Heart right ventricle (tissue), 16 donors: ENCODE data around the gene VPS8. TPM values are rescaled to one million over a fixed set of nuclear protein-coding genes. Genes with fewer than 3 reads are reported as not detected.
"Not testable (repeated sequence)": the region's sequence is repeated elsewhere in the genome, so short reads cannot be mapped to it uniquely, and the experiment has no call there.

Experiments
- ATAC-seq, 8 donors: fragments of 200-7000 bp; cut with Tn5 transposase; one replicate each; pipeline ENCODE4 v1.9.1; 2020; ENCODE audit warnings: mild to moderate bottlenecking in 8 of 8, moderate library complexity in 8 of 8, moderate number of reproducible peaks in 1 of 8
- DNase-seq, 2 donors: peaks; one replicate each; pipeline ENCODE4 v3.0.0-alpha.2; 2020
- H3K27ac ChIP-seq, 10 donors: fragments of 200-600 bp; sonication (generic) in 2 of 10; one replicate each; pipeline versions ENCODE4 v1.5.0 to v1.8.0; 2020 to 2022; ENCODE audit warnings: mild to moderate bottlenecking in 3 of 10
- H3K27me3 ChIP-seq, 7 donors: fragments of 200-600 bp; one replicate each; pipeline ENCODE4 v1.8.0; 2021 to 2022; ENCODE audit warnings: mild to moderate bottlenecking in 2 of 7
- H3K36me3 ChIP-seq, 9 donors: fragments of 200-600 bp; sonication (generic) in 1 of 9; one replicate each; pipeline versions ENCODE4 v1.5.0 to v1.8.0; 2020 to 2022; ENCODE audit warnings: mild to moderate bottlenecking in 2 of 9
- H3K4me1 ChIP-seq, 9 donors: fragments of 200-600 bp; sonication (generic) in 1 of 9; one replicate each; pipeline versions ENCODE4 v1.5.0 to v1.8.0; 2020 to 2022; ENCODE audit warnings: mild to moderate bottlenecking in 4 of 9
- H3K4me3 ChIP-seq, 10 donors: fragments of 200-600 bp; sonication (generic) in 2 of 10; one replicate each; pipeline versions ENCODE4 v1.5.0 to v1.8.0; 2020 to 2022; ENCODE audit warnings: mild to moderate bottlenecking in 7 of 10, moderate library complexity in 2 of 10
- H3K9me3 ChIP-seq, 11 donors: fragments of 200-600 bp in 10 of 11; sonication (generic) in 2 of 11; one replicate each; pipeline versions ENCODE4 v1.5.0 to v1.8.0; 2013 to 2022; ENCODE audit warnings: mild to moderate bottlenecking in 2 of 11, control low read depth in 1 of 11, moderate library complexity in 1 of 11
- WGBS, 2 donors: extraction: QIAGEN DNeasy Blood & Tissue Kit; methylation state at CpG; one replicate each; pipeline ENCODE4 v1.1.7; 2013; ENCODE audit warnings: inconsistent platforms in 1 of 2; 5-methylcytosine and 5-hydroxymethylcytosine counted together
- intact Hi-C, 10 donors: fragments of 100-400 bp; cut with DNase I; formaldehyde crosslinking; loops; one replicate each; pipeline versions ENCODE4 v1.11.1 to v1.14.2; 2022
- polyA plus RNA-seq, 2 donors: library from polyadenylated mRNA; stranded (reverse); fragments of 200-250 nt; gene quantifications; one replicate each; pipeline ENCODE4 v1.2.3, GENCODE V29; 2013
- total RNA-seq, 10 donors: library from RNA; stranded (reverse); fragmentation: NEBNext Ultra II Directional in 3 of 10; extraction: Animal tissue kit (Norgen Biotek cat#: 25700) in 3 of 10; gene quantifications; one replicate each; pipeline versions ENCODE4 v1.2.1 to v1.2.4, GENCODE V29; 2021 to 2023
- TF ChIP-seq, protein P1 (sequence below), 9 donors: fragments of 200-600 bp; sonication (generic) in 2 of 9; IDR thresholded peaks; one replicate each; pipeline versions ENCODE4 v1.5.0 to v1.8.0; 2021 to 2022; ENCODE audit warnings: antibody characterized with exemption in 9 of 9, mild to moderate bottlenecking in 5 of 9, moderate library complexity in 1 of 9
- donor health status: Arrhythmogenic right ventricular cardiomyopathy.
- donor health status: ischemic (EF 13 %, LVEDD 7.1; RV severe dilation, severe dysfunction).
- donor health status: healthy with polysubstance abuse.
- donor health status: DM: no; HTN: yes; CAD: no.
- donor health status: DM: no; HTN: no; CAD: no.
- donor health status: ischemic (EF 25% LVEDD 6.9; RV normal size, moderate dysfunction).
- donor health status: ischemic (EF 25% LVEDD 5.7; RV mildly dilated, moderate dysfunction).
- donor health status: healthy.
- donor health status: DM: yes; HTN: yes; CAD: no.
- donor health status: Ischemic cardiomyopathy.
- donor health status: ischemic (EF 35%, LVEDD 5.7; RV mildly dilated, moderate dysfunction).
- donor health status: nonischemic (EF 11% LVEDD 7.7; RV severe dilation, severe dysfunction).
- donor health status: DM: yes; HTN: yes; CAD: no.
- donor health status: PGD.
- donor health status: ischemic (EF 29% LVEDD 5.4; RV normal size, mild dysfunction).
- donor health status: nonischemic (EF 23%, LVEDD 6.1; RV moderate dilation, normal function).

The VPS8 gene
- total and polyA plus RNA-seq, 12 donors, result 11.1 to 123 (median 80.6) TPM

DNA sequence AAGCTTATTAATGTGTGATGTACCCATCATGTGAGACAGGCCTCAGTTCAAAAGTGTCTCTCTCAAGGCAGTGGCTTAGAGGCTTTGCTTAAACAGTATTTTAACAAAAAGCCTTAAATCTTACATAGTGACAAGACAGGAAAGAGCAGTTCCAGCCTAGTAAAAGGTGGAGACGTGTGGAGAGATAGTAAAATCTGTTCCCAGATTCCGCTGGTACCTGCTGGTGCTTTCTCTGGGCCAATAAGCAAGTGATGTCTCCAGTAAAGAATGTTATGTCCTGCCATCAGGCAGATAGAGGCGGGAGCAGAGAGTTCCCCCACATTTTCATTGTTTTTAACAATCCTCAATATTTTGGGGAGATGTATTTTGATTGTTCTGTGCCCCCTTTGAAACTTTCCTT, 135.0 kb downstream of the VPS8 start:
- no peaks in the 10 kb centered on the region for H3K27me3 ChIP-seq
- H3K36me3 ChIP-seq, result peaks cover 0 to 77% (median 0%) of the 10 kb centered on the region in 9 donors
- no peak for DNase-seq
- peak in 2 of 8 donors; percentile 35 to 42 for ATAC-seq
- TF ChIP-seq, protein P1, sequence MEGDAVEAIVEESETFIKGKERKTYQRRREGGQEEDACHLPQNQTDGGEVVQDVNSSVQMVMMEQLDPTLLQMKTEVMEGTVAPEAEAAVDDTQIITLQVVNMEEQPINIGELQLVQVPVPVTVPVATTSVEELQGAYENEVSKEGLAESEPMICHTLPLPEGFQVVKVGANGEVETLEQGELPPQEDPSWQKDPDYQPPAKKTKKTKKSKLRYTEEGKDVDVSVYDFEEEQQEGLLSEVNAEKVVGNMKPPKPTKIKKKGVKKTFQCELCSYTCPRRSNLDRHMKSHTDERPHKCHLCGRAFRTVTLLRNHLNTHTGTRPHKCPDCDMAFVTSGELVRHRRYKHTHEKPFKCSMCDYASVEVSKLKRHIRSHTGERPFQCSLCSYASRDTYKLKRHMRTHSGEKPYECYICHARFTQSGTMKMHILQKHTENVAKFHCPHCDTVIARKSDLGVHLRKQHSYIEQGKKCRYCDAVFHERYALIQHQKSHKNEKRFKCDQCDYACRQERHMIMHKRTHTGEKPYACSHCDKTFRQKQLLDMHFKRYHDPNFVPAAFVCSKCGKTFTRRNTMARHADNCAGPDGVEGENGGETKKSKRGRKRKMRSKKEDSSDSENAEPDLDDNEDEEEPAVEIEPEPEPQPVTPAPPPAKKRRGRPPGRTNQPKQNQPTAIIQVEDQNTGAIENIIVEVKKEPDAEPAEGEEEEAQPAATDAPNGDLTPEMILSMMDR (IDR thresholded peaks at IDR 0.05), result no peak
- H3K4me1 ChIP-seq, result peaks cover 0 to 15% (median 10%) of the 10 kb centered on the region in 9 donors
- H3K9me3 ChIP-seq, result no peaks in the 10 kb centered on the region
- intact Hi-C loops, result no loop called here
- H3K27ac ChIP-seq, result peak overlapping the region in 3 of 10 donors; percentile 27 to 66 (median 32)
- 70 to 76% methylated on average over 3 of the region's 3 CpGs for WGBS, 2 donors
- H3K4me3 ChIP-seq, result no peak overlapping the region

DNA sequence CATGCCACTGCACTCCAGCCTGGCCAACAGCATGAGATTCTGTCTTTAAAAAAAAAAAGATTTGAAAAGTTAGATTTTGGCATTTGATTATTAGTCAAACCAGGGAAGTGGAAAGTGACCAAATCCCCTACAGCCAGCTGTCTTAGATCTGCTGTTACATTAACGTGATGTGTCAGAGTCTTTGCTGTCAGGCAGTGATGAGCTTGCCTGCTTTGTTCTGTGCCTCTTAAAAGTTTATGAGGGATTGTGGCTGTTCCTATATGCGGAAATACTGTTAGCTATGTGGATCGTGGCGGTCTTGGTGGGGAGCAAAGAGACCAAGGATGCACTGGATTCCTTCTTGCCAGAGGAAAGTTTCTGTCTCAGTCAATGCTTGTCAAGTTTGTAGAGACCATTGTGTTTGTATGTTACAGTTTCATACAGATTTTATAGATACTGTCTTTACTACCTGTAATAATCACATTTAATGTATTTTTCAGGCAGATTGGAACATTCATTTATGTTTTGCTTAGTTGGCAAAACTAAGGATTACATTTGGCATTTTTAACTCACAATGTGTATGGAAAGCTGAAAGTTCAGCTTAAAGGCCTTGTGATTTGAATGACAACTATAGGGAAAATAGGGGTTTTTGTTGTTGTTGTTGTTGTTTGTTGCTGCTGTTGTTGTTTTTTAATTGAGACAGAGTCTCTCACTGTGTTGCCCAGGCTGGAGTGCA, 137.4 kb downstream of the VPS8 start:
- H3K4me3 ChIP-seq, result no peak overlapping the region
- no peak overlapping the region for H3K27ac ChIP-seq
- TF ChIP-seq, protein P1 (IDR thresholded peaks at IDR 0.05), result no peak
- no peak for DNase-seq
- no peak for ATAC-seq
- peaks cover 0 to 34% (median 23%) of the 10 kb centered on the region in 9 donors for H3K4me1 ChIP-seq
- H3K36me3 ChIP-seq, result peaks cover 0 to 72% (median 0%) of the 10 kb centered on the region in 9 donors
- WGBS, 2 donors, result 85 to 93% methylated on average over 4 of the region's 4 CpGs
- H3K9me3 ChIP-seq, result no peaks in the 10 kb centered on the region
- intact Hi-C loops, result no loop called here
- no peaks in the 10 kb centered on the region for H3K27me3 ChIP-seq

GRCh38 chr3:184950816-184951215, 138.8 kb downstream of the VPS8 start:
- not testable (repeated sequence) for H3K4me3 ChIP-seq, DNase-seq, H3K27me3 ChIP-seq, H3K9me3 ChIP-seq, H3K27ac ChIP-seq, ATAC-seq
- 91 to 97% methylated on average over 1 of the region's 1 CpG for WGBS, 2 donors
- H3K36me3 ChIP-seq, result peaks cover 0 to 72% (median 0%) of the 10 kb centered on the region in 9 donors
- intact Hi-C loops, result loop anchor here in 1 of 10 donors (10.0 kb wide), 1 partner anchor 224 kb away; no protein-coding TSS in a partner anchor
- H3K4me1 ChIP-seq, result peaks cover 0 to 41% (median 25%) of the 10 kb centered on the region in 9 donors

DNA sequence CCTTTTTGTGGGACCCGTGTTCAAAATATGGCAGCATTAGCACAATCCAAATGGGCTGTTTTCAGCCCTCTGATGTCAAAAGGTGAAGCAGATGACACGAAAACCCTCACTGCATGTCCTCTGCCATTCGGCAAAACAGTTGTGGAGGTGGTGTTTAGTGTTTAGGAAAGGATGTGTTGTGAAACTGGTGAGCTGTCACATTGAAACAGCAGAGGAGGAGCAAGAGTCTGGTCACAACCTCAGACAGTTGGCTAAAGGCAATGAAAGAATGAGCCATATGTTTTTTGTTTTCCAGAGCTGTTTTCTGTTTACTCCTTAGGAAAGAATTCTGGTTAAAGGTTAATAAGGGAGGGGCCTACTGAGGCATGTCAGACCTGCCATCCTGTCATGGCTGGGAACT, 140.7 kb downstream of the VPS8 start:
- intact Hi-C loops, result loop anchor here in 1 of 10 donors (10.0 kb wide), 1 partner anchor 222 kb away; no protein-coding TSS in a partner anchor
- peaks cover 0 to 80% (median 0%) of the 10 kb centered on the region in 9 donors for H3K36me3 ChIP-seq
- no peak for ATAC-seq
- H3K4me3 ChIP-seq, result no peak overlapping the region
- H3K27ac ChIP-seq, result no peak overlapping the region
- 91 to 93% methylated on average over 3 of the region's 3 CpGs for WGBS, 2 donors
- TF ChIP-seq, protein P1 (IDR thresholded peaks at IDR 0.05), result no peak
- no peak for DNase-seq
- H3K27me3 ChIP-seq, result no peaks in the 10 kb centered on the region
- no peaks in the 10 kb centered on the region for H3K9me3 ChIP-seq
- peaks cover 0 to 27% (median 14%) of the 10 kb centered on the region in 9 donors for H3K4me1 ChIP-seq

DNA sequence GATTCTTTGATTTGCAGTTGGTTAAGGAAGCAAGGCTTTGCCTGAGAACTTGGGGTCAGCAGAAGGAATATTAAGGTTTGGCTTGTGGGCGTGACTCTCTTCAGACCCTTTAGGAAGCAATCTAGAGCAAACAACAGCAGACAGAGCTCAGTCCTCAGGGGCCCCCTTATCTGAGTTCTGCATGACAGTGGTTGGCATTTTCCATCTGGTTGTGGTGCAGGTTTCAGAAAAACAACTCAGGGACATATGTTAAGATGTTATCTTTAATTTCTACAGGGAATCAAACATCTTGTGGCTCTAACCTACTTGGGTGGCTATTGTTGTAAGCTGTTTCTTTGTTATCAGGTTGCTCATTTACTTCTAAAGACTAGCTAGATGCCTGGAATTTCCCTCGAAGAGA, 141.4 kb downstream of the VPS8 start:
- Histone ChIP-seq H3K9me3 (no peaks in the 10 kb centered on the region), H3K36me3 (peaks cover 0 to 87% (median 0%) of the 10 kb centered on the region in 9 donors)

More for the DNA sequence above, 141.4 kb downstream of the VPS8 start:
- TF ChIP-seq, protein P1 (IDR thresholded peaks at IDR 0.05), result no peak
- DNase-seq (no peak), ATAC-seq (peak in 2 of 8 donors; percentile 18 to 29)
- intact Hi-C loops, result loop anchor here in 1 of 10 donors (10.0 kb wide), 1 partner anchor 221 kb away; no protein-coding TSS in a partner anchor
- Histone ChIP-seq H3K4me3 (no peak overlapping the region), H3K4me1 (peaks cover 0 to 27% (median 14%) of the 10 kb centered on the region in 9 donors), H3K27ac (no peak overlapping the region), H3K27me3 (no peaks in the 10 kb centered on the region)
- 53 to 54% methylated on average over 2 of the region's 2 CpGs for WGBS, 2 donors
